Trophoblast cell (in vitro differentiated cells and primary cell): ENCODE measurements around the gene COL23A1.

Source experiments
- DNase-seq, 2 donors: peaks; one replicate each; pipeline ENCODE4 v3.0.0-alpha.2; 2016
- H2AFZ ChIP-seq: 2 replicates; pipeline ENCODE4 v1.6.1; 2013; ENCODE audit warnings: low read length, moderate library complexity, mild to moderate bottlenecking; ENCODE audit not compliant: insufficient read depth, poor library complexity
- H2AK5ac ChIP-seq: 2 replicates; pipeline ENCODE4 v1.6.1; 2013; ENCODE audit warnings: mild to moderate bottlenecking, low read length
- H2BK120ac ChIP-seq: 2 replicates; pipeline ENCODE4 v1.6.1; 2013; ENCODE audit warnings: low read length, mild to moderate bottlenecking, moderate library complexity; ENCODE audit not compliant: insufficient read depth, poor library complexity
- H2BK12ac ChIP-seq: 2 replicates; pipeline ENCODE4 v1.6.1; 2013; ENCODE audit warnings: mild to moderate bottlenecking, low read length, moderate library complexity
- H2BK5ac ChIP-seq: 2 replicates; pipeline ENCODE4 v1.6.1; 2013; ENCODE audit warnings: low read length, low read depth, moderate library complexity, mild to moderate bottlenecking; ENCODE audit not compliant: poor library complexity
- H3K14ac ChIP-seq: 2 replicates; pipeline ENCODE4 v1.6.1; 2013; ENCODE audit warnings: mild to moderate bottlenecking, low read length
- H3K18ac ChIP-seq: 2 replicates; pipeline ENCODE4 v1.6.1; 2013; ENCODE audit warnings: mild to moderate bottlenecking, low read length
- H3K23ac ChIP-seq: 2 replicates; pipeline ENCODE4 v1.6.1; 2013; ENCODE audit warnings: low read length
- H3K27ac ChIP-seq: 2 replicates; pipeline ENCODE4 v1.5.1; 2013; ENCODE audit warnings: low read depth, mild to moderate bottlenecking, inconsistent platforms, low read length, moderate library complexity
- H3K27me3 ChIP-seq: 2 replicates; pipeline ENCODE4 v1.6.1; 2013; ENCODE audit warnings: inconsistent platforms, mild to moderate bottlenecking, low read length, moderate library complexity; ENCODE audit not compliant: insufficient read depth
- H3K36me3 ChIP-seq, 2 experiments: 1 replicate in 1 of 2; 2 replicates in 1 of 2; pipeline ENCODE4 v1.6.1; 2013; ENCODE audit warnings: low read length in 2 of 2, mild to moderate bottlenecking in 2 of 2, moderate library complexity in 1 of 2; ENCODE audit not compliant: insufficient read depth in 2 of 2, control insufficient read depth in 1 of 2
- H3K4ac ChIP-seq: 2 replicates; pipeline ENCODE4 v1.6.1; 2013; ENCODE audit warnings: low read depth, mild to moderate bottlenecking, low read length, moderate library complexity
- H3K4me1 ChIP-seq, 2 experiments: 1 replicate in 1 of 2; 2 replicates in 1 of 2; pipeline ENCODE4 v1.6.1; 2013; ENCODE audit warnings: low read length in 2 of 2, mild to moderate bottlenecking in 2 of 2, moderate library complexity in 1 of 2; ENCODE audit not compliant: insufficient read depth in 2 of 2, control insufficient read depth in 1 of 2
- H3K4me2 ChIP-seq: 2 replicates; pipeline ENCODE4 v1.6.1; 2013; ENCODE audit warnings: inconsistent platforms, mild to moderate bottlenecking, low read length, moderate library complexity
- H3K4me3 ChIP-seq: 2 replicates; pipeline ENCODE4 v1.5.1; 2013; ENCODE audit warnings: mild to moderate bottlenecking, low read depth, low read length, inconsistent platforms
- H3K79me1 ChIP-seq: one replicate; pipeline ENCODE4 v1.6.1; 2013; ENCODE audit warnings: low read length
- H3K79me2 ChIP-seq: 2 replicates; pipeline ENCODE4 v1.6.1; 2013; ENCODE audit warnings: low read length, mild to moderate bottlenecking; ENCODE audit not compliant: control insufficient read depth, insufficient read depth, poor library complexity
- H3K9ac ChIP-seq: 2 replicates; pipeline ENCODE4 v1.6.1; 2013; ENCODE audit warnings: mild to moderate bottlenecking, low read length
- H3K9me3 ChIP-seq: 2 replicates; pipeline ENCODE4 v1.6.1; 2013; ENCODE audit warnings: low read depth, mild to moderate bottlenecking, control low read depth, inconsistent platforms, low read length; ENCODE audit not compliant: insufficient read depth
- H4K12ac ChIP-seq: 2 replicates; pipeline ENCODE4 v1.6.1; 2013; ENCODE audit warnings: low read depth, mild to moderate bottlenecking, low read length, moderate library complexity
- H4K8ac ChIP-seq: 2 replicates; pipeline ENCODE4 v1.6.1; 2013; ENCODE audit warnings: low read depth, mild to moderate bottlenecking, low read length, moderate library complexity
- H4K91ac ChIP-seq: one replicate; pipeline ENCODE4 v1.6.1; 2013; ENCODE audit warnings: low read depth, mild to moderate bottlenecking, low read length, moderate library complexity
- WGBS: extraction: QIAGEN DNeasy Blood & Tissue Kit; methylation state at CpG from one replicate; pipeline ENCODE4 v1.1.7; 2013; ENCODE audit warnings: missing lambda C conversion rate; ENCODE audit not compliant: insufficient read length, insufficient coverage; ENCODE audit errors: extremely low coverage; 5-methylcytosine and 5-hydroxymethylcytosine counted together

Gene COL23A1

DNA sequence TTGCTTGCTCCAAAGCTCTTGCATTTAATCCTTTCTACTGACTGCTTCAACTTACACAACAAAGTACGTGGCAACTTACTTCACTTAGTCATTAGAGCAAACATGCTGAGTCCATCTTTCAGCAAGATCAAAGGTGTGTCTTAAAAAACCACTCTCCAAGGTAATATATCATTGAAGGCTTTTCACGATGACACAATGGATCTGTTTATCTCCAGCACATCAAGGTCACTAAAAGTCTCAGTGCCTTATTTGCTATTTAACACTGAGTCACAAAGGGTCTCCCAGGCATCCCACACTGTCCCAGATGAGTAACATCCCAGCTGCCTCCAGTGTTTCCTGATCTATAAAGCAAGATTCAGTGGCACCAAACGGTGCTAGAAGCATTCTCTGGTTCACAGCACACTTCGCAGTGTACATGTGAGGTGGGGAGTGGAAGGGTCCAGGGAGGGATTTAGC, 40.3 kb upstream of the COL23A1 start:
- no peak overlapping the region for H3K14ac ChIP-seq
- H3K18ac ChIP-seq: no peak overlapping the region
- no peak overlapping the region for H3K4me3 ChIP-seq
- no peak overlapping the region for H4K12ac ChIP-seq
- no peaks in the 10 kb centered on the region for H3K9me3 ChIP-seq
- no peaks in the 10 kb centered on the region for H3K4me1 ChIP-seq
- H2BK12ac ChIP-seq: no peak overlapping the region
- no peaks in the 10 kb centered on the region for H3K27me3 ChIP-seq
- H3K4me2 ChIP-seq: no peak overlapping the region
- H3K27ac ChIP-seq: no peak overlapping the region
- peak; percentile 28 to 54 for DNase-seq
- H4K91ac ChIP-seq: no peak overlapping the region
- no peak overlapping the region for H2AFZ ChIP-seq
- H2BK5ac ChIP-seq: no peak overlapping the region
- no peaks in the 10 kb centered on the region for H3K36me3 ChIP-seq
- H3K79me2 ChIP-seq: peaks cover 9% of the 10 kb centered on the region
- peaks cover 12% of the 10 kb centered on the region for H3K79me1 ChIP-seq
- no CpG with 5 or more reads among the region's 4 CpGs for WGBS
- H3K4ac ChIP-seq: no peak overlapping the region
- H2BK120ac ChIP-seq: no peak overlapping the region
- no peak overlapping the region for H2AK5ac ChIP-seq
- H3K9ac ChIP-seq: no peak overlapping the region
- no peak overlapping the region for H4K8ac ChIP-seq
- no peak overlapping the region for H3K23ac ChIP-seq

DNA sequence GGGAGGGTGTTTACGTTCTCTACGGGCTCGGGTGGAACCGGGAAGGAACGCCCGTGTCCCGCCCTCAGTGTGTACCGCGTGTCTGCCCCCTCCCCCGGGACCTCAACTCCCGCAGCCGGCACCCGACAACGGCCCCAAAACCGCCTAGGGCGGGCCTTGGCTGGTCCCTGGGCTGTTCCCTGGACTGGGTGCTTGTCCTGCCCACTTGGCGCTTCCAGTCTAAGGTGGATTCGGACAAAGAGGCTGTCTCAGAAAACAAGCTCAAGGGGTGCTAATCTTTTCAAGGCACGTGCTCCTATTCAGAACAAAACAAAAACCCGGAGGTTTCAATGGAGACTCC, 37.0 kb upstream of the COL23A1 start:
- Histone ChIP-seq H3K79me1 (peaks cover 12% of the 10 kb centered on the region), H3K4me2 (peak overlapping the region; percentile 72), H3K18ac (peak overlapping the region; percentile 33), H2BK12ac (no peak overlapping the region), H3K9ac (peak overlapping the region; percentile 64), H2BK120ac (no peak overlapping the region), H3K36me3 (no peaks in the 10 kb centered on the region), H2AFZ (peak overlapping the region; percentile 84), H3K4me3 (peak overlapping the region; percentile 73), H3K79me2 (peaks cover 14% of the 10 kb centered on the region), H2AK5ac (no peak overlapping the region), H3K4ac (peak overlapping the region; percentile 23), H4K91ac (peak overlapping the region; percentile 72), H3K14ac (peak overlapping the region; percentile 50), H4K8ac (peak overlapping the region; percentile 89), H3K23ac (no peak overlapping the region), H4K12ac (peak overlapping the region; percentile 81), H2BK5ac (peak overlapping the region; percentile 34), H3K27ac (peak overlapping the region; percentile 13), H3K9me3 (no peaks in the 10 kb centered on the region), H3K4me1 (peaks cover 0 to 5% of the 10 kb centered on the region in 2 experiments), H3K27me3 (no peaks in the 10 kb centered on the region)
- WGBS: no CpG with 5 or more reads among the region's 20 CpGs
- DNase-seq: no peak

DNA sequence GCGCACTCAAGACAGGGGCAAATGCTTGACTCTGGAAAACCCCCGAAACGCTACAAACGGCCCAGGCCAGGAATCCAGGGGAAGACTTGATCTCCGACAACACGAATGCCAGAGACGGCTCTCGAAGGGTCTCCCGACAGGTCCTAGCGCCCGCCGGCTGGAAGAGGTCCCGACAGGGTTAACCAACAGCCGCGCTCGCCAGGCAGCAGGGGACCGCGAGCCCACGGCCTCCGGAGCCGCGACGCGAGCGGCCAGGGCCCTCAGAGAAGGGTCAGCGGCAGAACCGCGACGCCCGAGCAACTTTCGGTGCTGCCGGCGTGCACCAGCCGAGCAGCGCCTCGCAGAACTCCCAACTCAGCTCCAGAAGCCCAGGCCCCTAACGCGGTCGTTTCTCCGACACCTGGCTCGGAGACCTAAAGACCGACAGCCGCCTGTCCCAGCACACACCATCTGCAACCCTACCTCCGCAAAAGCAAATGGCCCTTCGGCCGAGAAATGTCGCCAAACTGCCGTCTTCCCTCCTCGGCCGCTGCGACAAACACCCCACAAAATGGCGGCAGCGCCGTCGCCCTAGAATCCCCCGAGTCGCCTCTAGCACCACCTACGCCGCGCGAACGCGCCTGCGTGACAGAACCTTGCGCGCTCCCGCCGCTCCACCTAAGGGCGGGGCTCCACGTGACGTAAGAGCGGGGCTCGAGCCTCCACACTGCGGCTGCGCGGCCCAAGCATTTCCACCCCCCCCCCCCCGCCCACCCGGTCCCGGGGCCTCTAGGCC, 36.5 kb upstream of the COL23A1 start, which contains the start of gene CLK4:
TSS of gene CLK4 (minus strand) at position 567 of the 775 bp plus-strand sequence. CDS start 3,634 bp downstream, outside the sequence.
- Histone ChIP-seq H3K4me3 (peak within 1 kb of the TSS; percentile 98), H3K79me1 (peaks cover 12% of the 10 kb centered on the region), H3K27ac (peak within 1 kb of the TSS; percentile 77), H4K8ac (peak within 1 kb of the TSS; percentile 94), H3K79me2 (peaks cover 14% of the 10 kb centered on the region), H3K4me1 (peaks cover 0 to 5% of the 10 kb centered on the region in 2 experiments), H3K9me3 (no peaks in the 10 kb centered on the region), H3K36me3 (no peaks in the 10 kb centered on the region), H2BK5ac (peak within 1 kb of the TSS; percentile 86), H3K23ac (no peak within 1 kb of the TSS), H3K4me2 (peak within 1 kb of the TSS; percentile 89), H2AK5ac (peak within 1 kb of the TSS; percentile 88), H4K91ac (peak within 1 kb of the TSS; percentile 96), H3K9ac (peak within 1 kb of the TSS; percentile 97), H2AFZ (peak within 1 kb of the TSS; percentile 90), H4K12ac (peak within 1 kb of the TSS; percentile 86), H3K18ac (peak within 1 kb of the TSS; percentile 86), H3K14ac (peak within 1 kb of the TSS; percentile 95), H2BK12ac (peak within 1 kb of the TSS; percentile 57), H3K27me3 (no peaks in the 10 kb centered on the region), H2BK120ac (peak within 1 kb of the TSS; percentile 89), H3K4ac (peak within 1 kb of the TSS; percentile 90)
- peak; percentile 95 to 97 for DNase-seq
- WGBS: no CpG with 5 or more reads among the region's 79 CpGs

DNA sequence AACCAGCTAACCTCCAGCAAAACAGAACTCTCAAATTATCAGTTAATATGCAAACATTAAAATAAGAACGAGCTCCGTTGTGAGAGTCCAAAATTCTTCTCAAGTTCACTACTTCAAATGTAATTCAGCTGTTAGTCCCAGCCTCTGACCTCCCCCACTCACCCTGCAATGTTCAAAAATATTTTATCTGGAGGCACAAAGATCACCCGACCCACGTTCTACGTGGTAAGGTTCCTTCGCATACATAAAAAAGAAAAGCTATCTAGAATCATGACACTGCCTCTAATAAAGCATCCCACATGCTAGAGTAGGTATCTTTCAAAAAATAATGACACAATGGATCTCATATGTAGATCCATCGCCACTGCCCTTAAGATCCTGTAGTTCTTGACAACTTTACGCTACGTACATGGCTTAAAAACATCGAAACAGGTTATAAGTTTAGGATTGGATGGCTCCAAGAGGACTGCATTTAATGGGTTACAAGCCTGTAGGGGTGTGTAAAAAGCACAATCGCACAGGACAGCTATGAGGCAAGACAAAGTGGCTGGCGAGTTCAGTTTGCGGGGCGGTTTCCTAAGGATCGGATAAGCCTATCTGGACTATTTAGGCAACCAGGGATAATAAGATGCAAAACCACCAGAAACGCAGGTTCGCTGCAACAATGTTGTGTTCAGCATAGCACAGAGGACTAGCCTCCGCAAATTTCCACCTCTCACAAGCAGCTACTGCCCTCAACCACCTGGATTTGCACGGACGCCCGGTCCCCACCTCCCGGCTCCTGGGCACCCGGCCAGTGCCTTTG, 35.7 kb upstream of the COL23A1 start:
- H3K27me3 ChIP-seq: no peaks in the 10 kb centered on the region
- peak overlapping the region; percentile 88 for H3K9ac ChIP-seq
- H3K36me3 ChIP-seq: no peaks in the 10 kb centered on the region
- peak overlapping the region; percentile 86 for H3K18ac ChIP-seq
- H3K23ac ChIP-seq: no peak overlapping the region
- peaks cover 12% of the 10 kb centered on the region for H3K79me1 ChIP-seq
- peaks cover 0 to 5% of the 10 kb centered on the region in 2 experiments for H3K4me1 ChIP-seq
- H4K12ac ChIP-seq: peak overlapping the region; percentile 86
- H3K14ac ChIP-seq: peak overlapping the region; percentile 87
- H2BK12ac ChIP-seq: no peak overlapping the region
- H3K79me2 ChIP-seq: peaks cover 14% of the 10 kb centered on the region
- H2AFZ ChIP-seq: peak overlapping the region; percentile 35
- no peak overlapping the region for H2AK5ac ChIP-seq
- no CpG with 5 or more reads among the region's 23 CpGs for WGBS
- peak overlapping the region; percentile 96 for H4K91ac ChIP-seq
- H2BK120ac ChIP-seq: peak overlapping the region; percentile 20
- peak in 1 of 2 donors; percentile 20 for DNase-seq
- peak overlapping the region; percentile 86 for H2BK5ac ChIP-seq
- H3K4ac ChIP-seq: peak overlapping the region; percentile 87
- no peaks in the 10 kb centered on the region for H3K9me3 ChIP-seq
- peak overlapping the region; percentile 76 for H4K8ac ChIP-seq
- H3K27ac ChIP-seq: peak overlapping the region; percentile 77
- H3K4me2 ChIP-seq: peak overlapping the region; percentile 89
- peak overlapping the region; percentile 98 for H3K4me3 ChIP-seq
